PC-3 (cell line): ENCODE results near the gene ALS2CL. TPM values are rescaled to one million over a fixed set of nuclear protein-coding genes. Genes with fewer than 3 reads are reported as not detected.
A peak's percentile ranks its signal among the peaks of the same experiment; 100 is the strongest.

Experiments used
- ATAC-seq: fragments of 200-7000 bp; cut with Tn5 transposase; 2 replicates; pipeline ENCODE4 v1.9.1; 2020; ENCODE audit warnings: mild to moderate bottlenecking, moderate library complexity
- BruUV-seq: library from RNA; stranded (reverse); fragments of 400-500 nt; replicated peaks from 2 replicates; lab custom pipeline; 2021; lab: Mats Ljungman, UMichigan
- CTCF ChIA-PET: fragments of 300-600 bp; sonication (Branson Sonifier 250); formaldehyde crosslinking; loops from one replicate; lab custom pipeline; 2022; ENCODE audit warnings: antibody characterized with exemption; lab: Charles Lee
- POLR2A ChIA-PET: fragments of 300-600 bp; sonication (Branson Sonifier 250); formaldehyde crosslinking; loops from one replicate; lab custom pipeline; 2022; ENCODE audit warnings: antibody characterized with exemption; ENCODE audit not compliant: unreplicated experiment; lab: Charles Lee
- DNase-seq: peaks from one replicate; pipeline ENCODE4 v3.0.0-alpha.2; 2015
- H2AFZ ChIP-seq: fragments of 300-600 bp; sonication (generic); 2 replicates; pipeline ENCODE4 v1.6.0; 2016; ENCODE audit warnings: antibody characterized with exemption, low read length
- H3F3A ChIP-seq: fragments of 300-600 bp; sonication (generic); one replicate; pipeline ENCODE4 v1.6.0; 2017; ENCODE audit warnings: antibody characterized with exemption, low read length, control low read depth, mild to moderate bottlenecking; ENCODE audit not compliant: unreplicated experiment
- H3K27ac ChIP-seq: fragments of 300-600 bp; sonication (generic); 2 replicates; pipeline ENCODE4 v1.5.1; 2016; ENCODE audit warnings: mild to moderate bottlenecking, low read length
- H3K27me3 ChIP-seq: fragments of 300-600 bp; sonication (generic); 2 replicates; pipeline ENCODE4 v1.6.1; 2016; ENCODE audit warnings: low read length, mixed read lengths
- H3K36me3 ChIP-seq: fragments of 300-600 bp; sonication (generic); 2 replicates; pipeline ENCODE4 v1.6.1; 2016; ENCODE audit warnings: low read depth, mixed run types, low read length, mixed read lengths
- H3K4me1 ChIP-seq: fragments of 300-600 bp; sonication (generic); 2 replicates; pipeline ENCODE4 v1.5.1; 2016; ENCODE audit warnings: low read length; ENCODE audit not compliant: insufficient read depth
- H3K4me2 ChIP-seq: fragments of 300-600 bp; sonication (generic); 2 replicates; pipeline ENCODE4 v1.6.0; 2016; ENCODE audit warnings: low read length
- H3K4me3 ChIP-seq: fragments of 300-600 bp; sonication (generic); 2 replicates; pipeline ENCODE4 v1.5.1; 2016; ENCODE audit warnings: mild to moderate bottlenecking, low read length, mixed read lengths
- H3K79me2 ChIP-seq: fragments of 300-600 bp; sonication (generic); 2 replicates; pipeline ENCODE4 v1.6.1; 2017; ENCODE audit warnings: low read length, mixed read lengths
- H3K9ac ChIP-seq: fragments of 300-600 bp; sonication (generic); 2 replicates; pipeline ENCODE4 v1.6.0; 2016; ENCODE audit warnings: mild to moderate bottlenecking, low read length
- H3K9me2 ChIP-seq: fragments of 300-600 bp; sonication (generic); replicated peaks from 2 replicates; pipeline ENCODE4 v1.6.1; 2016; ENCODE audit warnings: mixed run types, low read length, mixed read lengths
- H3K9me3 ChIP-seq: fragments of 300-600 bp; sonication (generic); 2 replicates; pipeline ENCODE4 v1.6.1; 2016; ENCODE audit warnings: low read length, mixed read lengths
- H4K20me1 ChIP-seq: fragments of 300-600 bp; sonication (generic); 2 replicates; pipeline ENCODE4 v1.6.1; 2016; ENCODE audit warnings: low read length, mixed read lengths
- CTCF ChIP-seq: fragments of 300-600 bp; sonication (generic); conservative IDR thresholded peaks from 2 replicates; pipeline ENCODE4 v1.5.1; 2017; ENCODE audit warnings: antibody characterized with exemption, low read depth, mild to moderate bottlenecking, low read length
- EZH2 ChIP-seq: fragments of 300-600 bp; sonication (generic); IDR thresholded peaks from one replicate; pipeline ENCODE4 v1.6.1; 2017; ENCODE audit warnings: antibody characterized with exemption, mild to moderate bottlenecking, low read length; ENCODE audit not compliant: unreplicated experiment
- EZH2phosphoT487 ChIP-seq: fragments of 300-600 bp; sonication (generic); IDR thresholded peaks from 2 replicates; pipeline ENCODE4 v1.6.1; 2018; ENCODE audit warnings: mild to moderate bottlenecking, antibody characterized with exemption, low read length, borderline replicate concordance
- intact Hi-C: fragments of 100-400 bp; cut with micrococcal nuclease; formaldehyde crosslinking; loops from 2 replicates; pipeline ENCODE4 v1.9.0; 2023
- total RNA-seq: library from RNA; depleted of rRNA; stranded (reverse); fragments of >200 nt; gene quantifications from 2 replicates; pipeline ENCODE4 v1.2.3, GENCODE V29; 2014

Gene ALS2CL
- total RNA-seq, 1 experiment from 2014 or later, result 30.1 TPM

DNA sequence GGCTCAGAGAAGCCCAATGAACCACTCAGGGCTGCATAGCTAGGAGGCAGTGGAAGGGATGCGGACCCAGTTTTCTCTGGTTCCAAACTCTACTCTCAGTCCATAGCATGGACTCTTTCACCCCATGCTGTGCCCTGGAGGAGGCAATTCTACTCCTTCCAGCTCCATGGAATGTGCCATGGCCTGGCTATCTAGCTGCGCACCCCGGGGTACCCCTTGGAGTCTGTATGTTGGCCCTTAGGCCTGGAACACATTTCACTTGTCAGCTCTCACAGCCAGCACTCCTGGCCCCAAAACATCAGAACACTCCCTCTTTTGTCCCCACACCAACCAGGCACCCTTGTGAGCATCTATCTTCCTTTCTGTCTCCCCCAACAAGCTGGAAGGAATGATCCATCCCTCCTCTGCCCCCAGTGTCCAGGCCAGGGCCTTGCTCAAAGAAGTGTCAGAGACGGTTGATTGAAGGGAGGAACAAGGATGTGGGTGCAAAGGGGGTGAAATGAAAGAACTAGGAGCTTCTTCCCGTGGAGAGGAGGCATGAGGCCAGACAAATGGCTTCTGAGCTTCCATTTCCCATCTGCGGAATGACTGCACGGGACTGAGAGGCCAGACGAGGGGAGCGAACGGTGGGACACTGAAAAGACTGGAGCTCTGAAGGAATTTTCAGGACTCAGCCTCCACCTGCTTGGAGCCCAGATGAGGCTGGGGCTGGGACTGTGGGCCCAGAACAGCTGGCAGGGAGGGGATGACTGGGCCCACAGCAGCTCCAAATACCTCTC, 21.4 kb upstream of the ALS2CL start:
- intact Hi-C loops, result no loop called here

GRCh38 chr3:46713898-46714552, 20.5 kb upstream of the ALS2CL start:
- H3K9ac ChIP-seq, result no peak overlapping the region
- H3K27ac ChIP-seq, result no peak overlapping the region
- H3K27me3 ChIP-seq, result no peaks in the 10 kb centered on the region
- DNase-seq, result no peak
- H3K9me3 ChIP-seq, result no peaks in the 10 kb centered on the region
- POLR2A ChIA-PET, result no interaction called here
- TF ChIP-seq CTCF, result no peak
- TF ChIP-seq EZH2, result no peak
- no peak for TF ChIP-seq EZH2phosphoT487
- H3K9me2 ChIP-seq, result no peaks in the 10 kb centered on the region
- H3K4me1 ChIP-seq, result no peaks in the 10 kb centered on the region
- H2AFZ ChIP-seq, result no peak overlapping the region
- no peaks in the 10 kb centered on the region for H3K36me3 ChIP-seq
- CTCF ChIA-PET, result interaction anchor here (1.1 kb wide), 1 partner anchor 8 kb away, joined by 4 read pairs; no protein-coding TSS in a partner anchor
- intact Hi-C loops, result no loop called here
- ATAC-seq, result peak; percentile 59
- no peaks in the 10 kb centered on the region for H3F3A ChIP-seq
- BruUV-seq, result no TSS peak
- H4K20me1 ChIP-seq, result no peaks in the 10 kb centered on the region
- H3K4me3 ChIP-seq, result no peak overlapping the region
- H3K79me2 ChIP-seq, result no peaks in the 10 kb centered on the region
- H3K4me2 ChIP-seq, result no peak overlapping the region

More for the DNA sequence above, 21.4 kb upstream of the ALS2CL start:
- no peak for DNase-seq
- no TSS peak for BruUV-seq
- Histone ChIP-seq H3K36me3 (no peaks in the 10 kb centered on the region), H3K9ac (no peak overlapping the region), H3K4me2 (no peak overlapping the region), H2AFZ (no peak overlapping the region), H3K4me3 (no peak overlapping the region), H3K9me2 (no peaks in the 10 kb centered on the region), H4K20me1 (no peaks in the 10 kb centered on the region), H3K27ac (no peak overlapping the region), H3K9me3 (no peaks in the 10 kb centered on the region), H3K27me3 (no peaks in the 10 kb centered on the region), H3K79me2 (no peaks in the 10 kb centered on the region), H3F3A (no peaks in the 10 kb centered on the region), H3K4me1 (no peaks in the 10 kb centered on the region)
- no peak for ATAC-seq
- POLR2A ChIA-PET, result no interaction called here
- CTCF ChIA-PET, result interaction anchor here (0.5 to 1.1 kb wide), 2 partner anchors 9 to 88 kb away, joined by 3 to 4 read pairs; no protein-coding TSS in a partner anchor
- TF ChIP-seq CTCF (no peak), EZH2phosphoT487 (no peak), EZH2 (no peak)
